ENCODE data around the gene NRG2.

DNA sequence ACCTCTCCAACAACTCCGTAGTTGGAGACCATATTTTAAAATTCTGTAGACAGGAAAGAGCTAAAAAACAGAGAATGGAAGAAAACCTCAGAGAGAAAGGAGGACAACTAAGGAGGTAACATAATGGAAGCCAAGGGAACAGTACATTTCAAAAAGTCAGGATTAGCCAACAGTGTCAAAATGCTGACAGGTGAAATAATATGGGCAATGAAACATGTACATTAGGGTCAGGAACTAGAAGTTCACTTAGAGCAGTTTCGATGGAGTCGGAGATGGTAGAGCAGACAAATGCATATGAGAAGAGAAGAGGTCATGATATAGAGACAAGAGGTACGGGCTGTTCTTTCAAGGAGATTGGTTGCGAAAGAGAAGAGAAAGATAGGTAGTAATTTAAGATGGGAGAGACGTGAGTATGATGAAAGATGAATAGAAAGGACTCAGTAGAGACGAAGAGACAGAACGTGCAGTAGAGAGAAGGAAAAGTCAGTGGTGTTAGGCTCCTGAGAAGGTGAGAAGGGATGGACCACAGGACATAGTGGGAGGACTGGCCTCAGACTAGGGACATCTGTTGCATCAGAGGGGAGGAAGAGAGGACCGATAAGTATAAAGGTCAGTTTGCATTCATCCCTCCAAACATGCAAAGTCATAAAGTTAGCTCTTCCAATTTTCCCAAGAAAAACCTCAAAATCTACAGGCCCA is 25.6 kb downstream of the NRG2 start:
- TF ChIP-seq POLR2A (IDR thresholded peaks at IDR 0.05) (no peak), POLR2AphosphoS5 (IDR thresholded peaks at IDR 0.05) (no peak), EP300 (IDR thresholded peaks at IDR 0.05) (no peak)
- TF ChIP-seq, protein P1, sequence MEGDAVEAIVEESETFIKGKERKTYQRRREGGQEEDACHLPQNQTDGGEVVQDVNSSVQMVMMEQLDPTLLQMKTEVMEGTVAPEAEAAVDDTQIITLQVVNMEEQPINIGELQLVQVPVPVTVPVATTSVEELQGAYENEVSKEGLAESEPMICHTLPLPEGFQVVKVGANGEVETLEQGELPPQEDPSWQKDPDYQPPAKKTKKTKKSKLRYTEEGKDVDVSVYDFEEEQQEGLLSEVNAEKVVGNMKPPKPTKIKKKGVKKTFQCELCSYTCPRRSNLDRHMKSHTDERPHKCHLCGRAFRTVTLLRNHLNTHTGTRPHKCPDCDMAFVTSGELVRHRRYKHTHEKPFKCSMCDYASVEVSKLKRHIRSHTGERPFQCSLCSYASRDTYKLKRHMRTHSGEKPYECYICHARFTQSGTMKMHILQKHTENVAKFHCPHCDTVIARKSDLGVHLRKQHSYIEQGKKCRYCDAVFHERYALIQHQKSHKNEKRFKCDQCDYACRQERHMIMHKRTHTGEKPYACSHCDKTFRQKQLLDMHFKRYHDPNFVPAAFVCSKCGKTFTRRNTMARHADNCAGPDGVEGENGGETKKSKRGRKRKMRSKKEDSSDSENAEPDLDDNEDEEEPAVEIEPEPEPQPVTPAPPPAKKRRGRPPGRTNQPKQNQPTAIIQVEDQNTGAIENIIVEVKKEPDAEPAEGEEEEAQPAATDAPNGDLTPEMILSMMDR (IDR thresholded peaks at IDR 0.05) = no peak
